Measurements from ENCODE around the gene BLTP2. TPM values are rescaled to one million over a fixed set of nuclear protein-coding genes. Genes with fewer than 3 reads are reported as not detected.

BLTP2 gene
- total and polyA plus RNA-seq, 8 donors: 22.4 to 78.9 (median 51.2) TPM

- no peak for DNase-seq
- 95 to 100% methylated on average over 2 of the region's 2 CpGs for WGBS, 2 donors
- intact Hi-C loops (cut with DNase I): no loop called here
- peaks cover 15 to 22% (median 17%) of the 10 kb centered on the region in 3 donors for H3K4me1 ChIP-seq
- no peaks in the 10 kb centered on the region for H3K9me3 ChIP-seq
- TF ChIP-seq CTCF (IDR thresholded peaks at IDR 0.05): no peak
- no peaks in the 10 kb centered on the region for H3K27me3 ChIP-seq
- peaks cover 3 to 51% (median 40%) of the 10 kb centered on the region in 3 donors for H3K36me3 ChIP-seq
- FAIRE-seq: no peak
- H3K4me3 ChIP-seq: no peak overlapping the region
- H3K27ac ChIP-seq: no peak overlapping the region
- ATAC-seq: no peak
Measured at GRCh38 chr17:28641579-28641978, 3.4 kb downstream of the BLTP2 start.

DNA sequence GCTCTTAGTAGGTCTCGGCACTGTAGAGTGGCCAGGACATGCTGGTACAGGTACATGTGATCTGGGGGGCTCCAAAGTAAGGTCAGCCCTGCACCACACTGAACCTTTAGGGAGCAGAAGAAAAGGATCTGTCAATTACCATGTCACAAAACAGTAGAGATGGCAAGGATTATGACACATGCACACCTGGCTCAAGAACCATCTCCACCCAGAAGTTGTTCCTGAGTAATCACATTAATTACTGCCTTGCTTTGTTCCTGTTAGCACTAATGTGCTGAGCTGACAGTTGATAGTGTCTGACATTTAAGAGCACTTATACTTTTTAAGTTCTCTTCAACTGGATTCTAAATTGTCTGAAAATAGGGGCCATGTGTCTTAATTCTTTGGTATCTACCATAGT, 9.5 kb downstream of the BLTP2 start:
- no peaks in the 10 kb centered on the region for H3K4me1 ChIP-seq
- no peaks in the 10 kb centered on the region for H3K9me3 ChIP-seq
- no peak for TF ChIP-seq CTCF (IDR thresholded peaks at IDR 0.05)
- H3K27me3 ChIP-seq: no peaks in the 10 kb centered on the region
- WGBS, 2 donors: 93 to 100% methylated on average over 1 of the region's 1 CpG
- no peak overlapping the region for H3K4me3 ChIP-seq
- intact Hi-C loops (cut with DNase I): no loop called here
- no peak overlapping the region for H3K27ac ChIP-seq
- DNase-seq: no peak
- FAIRE-seq: no peak
- H3K36me3 ChIP-seq: peaks cover 7 to 92% (median 69%) of the 10 kb centered on the region in 3 donors
- ATAC-seq: no peak

DNA sequence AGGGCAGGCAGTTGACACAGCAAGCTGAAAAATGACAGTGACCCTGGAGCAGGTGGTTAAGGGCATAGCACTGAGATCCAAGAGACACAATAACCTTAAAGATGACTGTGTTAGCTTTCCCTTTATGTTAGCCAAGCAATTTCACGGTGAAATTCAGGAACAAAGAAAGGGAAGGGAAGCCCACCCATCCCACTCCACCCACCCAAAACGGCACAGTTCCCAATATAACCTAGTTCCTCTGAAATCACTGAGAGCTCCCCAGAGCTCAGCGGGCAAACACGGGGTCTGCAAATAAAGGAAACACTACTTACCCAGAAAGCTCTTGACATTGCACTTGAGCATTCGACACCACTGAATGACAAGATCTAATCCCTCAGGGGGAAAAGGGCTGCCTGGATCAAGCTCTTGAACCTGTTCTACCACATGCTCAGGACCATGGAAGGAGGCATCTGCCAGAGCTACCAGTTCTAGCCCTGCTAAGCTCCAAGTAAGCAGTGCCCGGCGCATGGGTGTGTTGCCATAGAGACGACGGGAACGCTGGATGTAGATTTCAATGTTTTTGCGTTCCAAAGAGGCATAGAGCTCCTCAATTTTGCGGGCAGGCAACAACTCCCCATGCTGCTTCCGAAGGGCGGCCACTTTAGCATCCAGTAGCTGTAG, 10.6 kb downstream of the BLTP2 start:
- H3K27me3 ChIP-seq: no peaks in the 10 kb centered on the region
- TF ChIP-seq CTCF (IDR thresholded peaks at IDR 0.05): no peak
- intact Hi-C loops (cut with DNase I): no loop called here
- H3K36me3 ChIP-seq: peaks cover 7 to 83% (median 62%) of the 10 kb centered on the region in 3 donors
- DNase-seq (no peak), FAIRE-seq (no peak), ATAC-seq (no peak)
- H3K27ac ChIP-seq: no peak overlapping the region
- no peaks in the 10 kb centered on the region for H3K4me1 ChIP-seq
- 84 to 89% methylated on average over 14 of the region's 14 CpGs for WGBS, 2 donors
- H3K4me3 ChIP-seq: no peak overlapping the region
- H3K9me3 ChIP-seq: no peaks in the 10 kb centered on the region

DNA sequence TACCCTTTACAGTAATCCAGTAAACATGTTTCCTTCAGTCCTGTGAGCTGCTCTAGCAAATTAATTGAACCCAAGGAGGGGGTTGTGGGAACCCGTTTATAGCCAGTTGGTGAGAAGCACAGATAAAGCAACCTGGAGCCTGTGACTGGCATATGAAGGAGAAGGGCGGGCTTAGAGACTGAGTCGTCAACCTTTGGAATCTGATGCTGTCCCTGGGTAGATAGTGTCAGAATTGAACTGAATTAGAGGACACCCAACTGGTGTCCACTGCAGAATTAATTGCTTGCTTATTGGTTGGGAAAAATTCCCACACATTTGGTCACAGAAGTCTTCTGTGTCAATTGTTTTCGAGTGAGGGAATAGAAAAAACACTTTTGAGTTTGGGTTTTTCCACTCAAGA, 18.1 kb downstream of the BLTP2 start:
- DNase-seq: no peak
- H3K9me3 ChIP-seq: no peaks in the 10 kb centered on the region
- H3K27ac ChIP-seq: no peak overlapping the region
- no peaks in the 10 kb centered on the region for H3K27me3 ChIP-seq
- no peak for FAIRE-seq
- WGBS, 2 donors: 88 to 95% methylated on average over 4 of the region's 4 CpGs
- ATAC-seq: no peak
- no peak overlapping the region for H3K4me3 ChIP-seq
- intact Hi-C loops (cut with DNase I): no loop called here
- peaks cover 0 to 51% (median 13%) of the 10 kb centered on the region in 3 donors for H3K36me3 ChIP-seq
- TF ChIP-seq CTCF (IDR thresholded peaks at IDR 0.05): no peak
- no peaks in the 10 kb centered on the region for H3K4me1 ChIP-seq

DNA sequence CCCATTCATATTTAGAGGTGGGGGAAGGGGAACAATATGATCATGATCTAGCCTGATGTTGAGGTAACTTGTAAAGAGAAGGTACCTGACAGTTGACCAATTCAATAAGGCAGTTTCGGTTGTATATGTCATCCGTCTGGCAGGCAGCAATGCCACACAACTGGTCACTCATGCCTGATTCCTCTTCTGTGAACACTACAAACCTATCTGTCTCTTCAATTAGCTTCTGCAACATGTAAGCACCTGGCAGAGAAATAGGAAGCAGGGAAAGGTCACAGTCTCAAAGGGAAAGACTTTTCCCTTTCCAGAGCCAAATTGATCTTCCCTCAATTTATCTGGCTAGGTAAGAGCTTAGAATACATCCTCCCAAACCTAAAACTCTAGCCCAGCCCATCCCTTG, 20.8 kb downstream of the BLTP2 start:
- H3K4me1 ChIP-seq: no peaks in the 10 kb centered on the region
- H3K4me3 ChIP-seq: no peak overlapping the region
- DNase-seq: no peak
- no peak for ATAC-seq
- FAIRE-seq: no peak
- no peak for TF ChIP-seq CTCF (IDR thresholded peaks at IDR 0.05)
- H3K27me3 ChIP-seq: no peaks in the 10 kb centered on the region
- no peak overlapping the region for H3K27ac ChIP-seq
- H3K9me3 ChIP-seq: no peaks in the 10 kb centered on the region
- intact Hi-C loops (cut with DNase I): no loop called here
- WGBS, 2 donors: 87 to 96% methylated on average over 2 of the region's 2 CpGs
- peaks cover 0 to 65% (median 20%) of the 10 kb centered on the region in 3 donors for H3K36me3 ChIP-seq

Data from pancreas (tissue), 10 donors.